Measurements from ENCODE around the gene INHBC.

DNA sequence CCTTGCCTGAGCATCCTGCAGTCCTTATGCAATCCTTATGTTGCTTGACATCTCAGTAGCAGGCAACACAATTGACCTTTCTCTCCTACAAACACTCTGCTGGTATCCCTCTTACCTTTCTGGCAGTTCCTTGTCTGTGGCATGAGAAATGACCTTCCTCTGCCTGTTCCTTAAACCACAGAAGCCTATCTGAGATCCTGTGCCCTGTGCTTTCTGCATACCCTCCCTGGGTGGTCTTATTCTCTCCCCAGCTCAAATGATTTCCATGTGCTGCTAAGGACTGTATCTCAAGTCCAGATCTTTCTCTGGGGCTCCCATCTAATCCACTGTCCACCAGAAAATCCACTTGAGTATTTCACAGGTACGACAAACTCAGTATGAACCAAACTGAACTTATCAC is 47.1 kb downstream of the INHBC start:
- TF ChIP-seq, protein P1, sequence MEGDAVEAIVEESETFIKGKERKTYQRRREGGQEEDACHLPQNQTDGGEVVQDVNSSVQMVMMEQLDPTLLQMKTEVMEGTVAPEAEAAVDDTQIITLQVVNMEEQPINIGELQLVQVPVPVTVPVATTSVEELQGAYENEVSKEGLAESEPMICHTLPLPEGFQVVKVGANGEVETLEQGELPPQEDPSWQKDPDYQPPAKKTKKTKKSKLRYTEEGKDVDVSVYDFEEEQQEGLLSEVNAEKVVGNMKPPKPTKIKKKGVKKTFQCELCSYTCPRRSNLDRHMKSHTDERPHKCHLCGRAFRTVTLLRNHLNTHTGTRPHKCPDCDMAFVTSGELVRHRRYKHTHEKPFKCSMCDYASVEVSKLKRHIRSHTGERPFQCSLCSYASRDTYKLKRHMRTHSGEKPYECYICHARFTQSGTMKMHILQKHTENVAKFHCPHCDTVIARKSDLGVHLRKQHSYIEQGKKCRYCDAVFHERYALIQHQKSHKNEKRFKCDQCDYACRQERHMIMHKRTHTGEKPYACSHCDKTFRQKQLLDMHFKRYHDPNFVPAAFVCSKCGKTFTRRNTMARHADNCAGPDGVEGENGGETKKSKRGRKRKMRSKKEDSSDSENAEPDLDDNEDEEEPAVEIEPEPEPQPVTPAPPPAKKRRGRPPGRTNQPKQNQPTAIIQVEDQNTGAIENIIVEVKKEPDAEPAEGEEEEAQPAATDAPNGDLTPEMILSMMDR (IDR thresholded peaks at IDR 0.05; ENCODE audit: insufficient read depth, low read length, poor library complexity, severe bottlenecking), result no peak
- TF ChIP-seq EZH2phosphoT487 (conservative IDR thresholded peaks at IDR 0.05; ENCODE audit: low read length), result no peak

All from SU-DHL-6 (cell line).